ENCODE measurements around the gene DSCAM. TPM values are rescaled to one million over a fixed set of nuclear protein-coding genes. Genes with fewer than 3 reads are reported as not detected.

Gene DSCAM
- total RNA-seq, 2 donors from 2014 or later = 18.5 to 25.5 TPM

DNA sequence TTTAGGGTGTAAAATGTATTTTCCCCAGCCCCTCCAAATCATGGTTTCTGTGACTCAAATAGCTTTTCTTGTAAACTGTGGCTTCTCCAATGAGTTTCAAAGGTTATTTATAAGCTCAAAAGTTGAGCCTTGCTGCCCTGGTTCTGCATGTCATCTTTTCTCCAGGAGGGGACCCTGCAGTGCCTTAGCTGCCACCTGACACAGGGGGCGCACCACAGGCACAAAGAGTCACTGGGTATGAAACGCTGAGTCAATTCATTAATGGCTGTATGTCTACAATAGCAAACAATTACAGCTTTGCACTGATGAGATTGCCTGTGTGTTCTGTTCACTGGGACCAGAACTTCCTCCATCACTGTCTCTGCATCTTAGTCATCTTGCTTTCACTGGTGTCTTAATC lies 878.9 kb downstream of the DSCAM start:
- peaks cover 2% of the 10 kb centered on the region for H3K4me1 Mint-ChIP-seq
- H3K27ac Mint-ChIP-seq = no peak overlapping the region
- TF ChIP-seq, protein P1, sequence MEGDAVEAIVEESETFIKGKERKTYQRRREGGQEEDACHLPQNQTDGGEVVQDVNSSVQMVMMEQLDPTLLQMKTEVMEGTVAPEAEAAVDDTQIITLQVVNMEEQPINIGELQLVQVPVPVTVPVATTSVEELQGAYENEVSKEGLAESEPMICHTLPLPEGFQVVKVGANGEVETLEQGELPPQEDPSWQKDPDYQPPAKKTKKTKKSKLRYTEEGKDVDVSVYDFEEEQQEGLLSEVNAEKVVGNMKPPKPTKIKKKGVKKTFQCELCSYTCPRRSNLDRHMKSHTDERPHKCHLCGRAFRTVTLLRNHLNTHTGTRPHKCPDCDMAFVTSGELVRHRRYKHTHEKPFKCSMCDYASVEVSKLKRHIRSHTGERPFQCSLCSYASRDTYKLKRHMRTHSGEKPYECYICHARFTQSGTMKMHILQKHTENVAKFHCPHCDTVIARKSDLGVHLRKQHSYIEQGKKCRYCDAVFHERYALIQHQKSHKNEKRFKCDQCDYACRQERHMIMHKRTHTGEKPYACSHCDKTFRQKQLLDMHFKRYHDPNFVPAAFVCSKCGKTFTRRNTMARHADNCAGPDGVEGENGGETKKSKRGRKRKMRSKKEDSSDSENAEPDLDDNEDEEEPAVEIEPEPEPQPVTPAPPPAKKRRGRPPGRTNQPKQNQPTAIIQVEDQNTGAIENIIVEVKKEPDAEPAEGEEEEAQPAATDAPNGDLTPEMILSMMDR (conservative IDR thresholded peaks at IDR 0.05) = peak; percentile 56
- Histone ChIP-seq H3K9me3 (ENCODE audit: control insufficient read depth, low read length) (no peaks in the 10 kb centered on the region), H3K9ac (ENCODE audit: extremely low read depth, low read length, poor library complexity, severe bottlenecking) (no peak overlapping the region), H3K4me1 (ENCODE audit: control insufficient read depth, insufficient read depth, low read length) (peaks cover 3% of the 10 kb centered on the region), H3K27me3 (ENCODE audit: control insufficient read depth, insufficient read depth, low read length, poor library complexity, severe bottlenecking) (no peaks in the 10 kb centered on the region), H3K27ac (ENCODE audit: low read depth, low read length) (no peak overlapping the region), H3K4me3 (ENCODE audit: low read length) (no peak overlapping the region), H3K36me3 (ENCODE audit: control insufficient read depth, insufficient read depth, low read length) (no peaks in the 10 kb centered on the region)
- H3K4me3 Mint-ChIP-seq = no peak overlapping the region
- peaks cover 3% of the 10 kb centered on the region for H3K27me3 Mint-ChIP-seq (ENCODE audit: insufficient read depth)
- H3K9me3 Mint-ChIP-seq = peaks cover 14% of the 10 kb centered on the region
- WGBS, 2 experiments (ENCODE audit: insufficient coverage in 1 of 2, insufficient read length in 1 of 2) = 87 to 100% methylated on average over 1 to 2 of the region's 2 CpGs
- no peaks in the 10 kb centered on the region for H3K36me3 Mint-ChIP-seq (ENCODE audit: low read depth)
- peak; percentile 67 for DNase-seq

DNA sequence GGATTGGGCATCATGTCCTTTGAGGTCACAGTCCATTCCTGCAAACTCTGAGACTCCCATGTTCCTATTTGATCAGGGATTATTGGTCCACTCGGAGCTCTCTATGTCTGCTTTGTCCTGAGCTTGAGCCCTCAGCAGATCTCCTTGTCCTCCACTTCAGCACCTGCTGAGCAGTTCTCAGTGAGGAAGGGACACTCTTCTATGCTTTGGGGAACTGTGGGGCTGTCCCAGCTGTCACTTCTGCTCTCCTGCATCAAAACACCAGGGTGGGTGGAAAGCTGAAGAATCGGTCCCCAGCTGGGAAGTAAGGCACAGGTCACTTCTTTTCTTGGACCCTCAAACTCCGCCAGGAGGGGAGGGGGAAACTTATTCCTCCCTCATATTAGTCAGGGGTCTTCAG lies 880.2 kb downstream of the DSCAM start:
- Mint-ChIP-seq H3K27ac (no peak overlapping the region), H3K36me3 (ENCODE audit: low read depth) (no peaks in the 10 kb centered on the region), H3K4me1 (peaks cover 2% of the 10 kb centered on the region), H3K27me3 (ENCODE audit: insufficient read depth) (peaks cover 3% of the 10 kb centered on the region), H3K4me3 (no peak overlapping the region), H3K9me3 (peaks cover 18% of the 10 kb centered on the region)
- H3K9me3 ChIP-seq (ENCODE audit: control insufficient read depth, low read length) = no peaks in the 10 kb centered on the region
- no peaks in the 10 kb centered on the region for H3K4me1 ChIP-seq (ENCODE audit: control insufficient read depth, insufficient read depth, low read length)
- DNase-seq = no peak
- no peak overlapping the region for H3K27ac ChIP-seq (ENCODE audit: low read depth, low read length)
- TF ChIP-seq, protein P1 (conservative IDR thresholded peaks at IDR 0.05) = no peak
- H3K27me3 ChIP-seq (ENCODE audit: control insufficient read depth, insufficient read depth, low read length, poor library complexity, severe bottlenecking) = no peaks in the 10 kb centered on the region
- no peaks in the 10 kb centered on the region for H3K36me3 ChIP-seq (ENCODE audit: control insufficient read depth, insufficient read depth, low read length)
- no peak overlapping the region for H3K9ac ChIP-seq (ENCODE audit: extremely low read depth, low read length, poor library complexity, severe bottlenecking)
- WGBS, 2 experiments (ENCODE audit: insufficient coverage in 1 of 2, insufficient read length in 1 of 2) = 96 to 100% methylated on average over 1 to 2 of the region's 3 CpGs
- H3K4me3 ChIP-seq (ENCODE audit: low read length) = no peak overlapping the region

DNA sequence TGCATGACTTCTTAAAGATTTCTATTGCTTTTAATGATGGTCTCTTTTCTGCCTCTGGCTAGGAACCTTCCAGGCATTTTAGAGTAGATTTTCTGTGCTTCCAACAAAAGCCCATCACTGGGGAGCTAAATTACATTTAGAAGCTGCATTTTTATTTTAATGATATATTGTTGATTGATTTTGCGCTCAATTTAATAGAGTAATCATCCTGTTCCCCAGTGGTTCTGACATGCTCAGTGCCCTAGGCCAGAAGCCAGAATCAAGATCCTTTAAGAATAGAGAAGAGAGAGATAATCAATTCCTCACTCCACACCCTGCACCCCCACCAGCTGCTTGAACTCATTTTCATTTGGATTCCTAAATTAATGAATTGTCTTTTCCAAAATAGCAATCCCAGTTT lies 881.9 kb downstream of the DSCAM start:
- H3K4me3 Mint-ChIP-seq = no peak overlapping the region

More for the DNA sequence above, 881.9 kb downstream of the DSCAM start:
- H3K4me3 ChIP-seq (ENCODE audit: low read length) = no peak overlapping the region
- H3K36me3 Mint-ChIP-seq (ENCODE audit: low read depth) = no peaks in the 10 kb centered on the region
- H3K9me3 ChIP-seq (ENCODE audit: control insufficient read depth, low read length) = peaks cover 8% of the 10 kb centered on the region
- H3K27ac ChIP-seq (ENCODE audit: low read depth, low read length) = no peak overlapping the region
- H3K9ac ChIP-seq (ENCODE audit: extremely low read depth, low read length, poor library complexity, severe bottlenecking) = no peak overlapping the region
- DNase-seq = no peak
- 88 to 100% methylated on average over 1 of the region's 1 CpG for WGBS, 2 experiments (ENCODE audit: insufficient coverage in 1 of 2, insufficient read length in 1 of 2)
- no peak overlapping the region for H3K27ac Mint-ChIP-seq
- H3K27me3 ChIP-seq (ENCODE audit: control insufficient read depth, insufficient read depth, low read length, poor library complexity, severe bottlenecking) = no peaks in the 10 kb centered on the region
- TF ChIP-seq, protein P1 (conservative IDR thresholded peaks at IDR 0.05) = no peak
- H3K4me1 ChIP-seq (ENCODE audit: control insufficient read depth, insufficient read depth, low read length) = no peaks in the 10 kb centered on the region
- peaks cover 31% of the 10 kb centered on the region for H3K9me3 Mint-ChIP-seq
- no peaks in the 10 kb centered on the region for H3K4me1 Mint-ChIP-seq
- H3K36me3 ChIP-seq (ENCODE audit: control insufficient read depth, insufficient read depth, low read length) = no peaks in the 10 kb centered on the region
- peaks cover 4% of the 10 kb centered on the region for H3K27me3 Mint-ChIP-seq (ENCODE audit: insufficient read depth)

All from endodermal cell (in vitro differentiated cells).